Coronary artery (tissue), 2 donors: Measurements from ENCODE around the gene OR10A6.

Source experiments
- DNase-seq: peaks from one replicate; pipeline ENCODE4 v3.0.0-alpha.2; 2017; ENCODE audit warnings: low spot score
- H3K27ac ChIP-seq, 2 donors: fragments of 200-600 bp; sonication (generic); one replicate each; pipeline ENCODE4 v1.5.1; 2016 to 2019
- H3K4me3 ChIP-seq: fragments of 200-600 bp; sonication (generic); 2 replicates; pipeline ENCODE4 v1.5.1; 2016; ENCODE audit warnings: mild to moderate bottlenecking, moderate library complexity
- TF ChIP-seq, protein P1 (sequence below): fragments of 200-600 bp; sonication (generic); IDR thresholded peaks from one replicate; pipeline ENCODE4 v1.5.1; 2019; ENCODE audit warnings: antibody characterized with exemption

OR10A6 gene

DNA sequence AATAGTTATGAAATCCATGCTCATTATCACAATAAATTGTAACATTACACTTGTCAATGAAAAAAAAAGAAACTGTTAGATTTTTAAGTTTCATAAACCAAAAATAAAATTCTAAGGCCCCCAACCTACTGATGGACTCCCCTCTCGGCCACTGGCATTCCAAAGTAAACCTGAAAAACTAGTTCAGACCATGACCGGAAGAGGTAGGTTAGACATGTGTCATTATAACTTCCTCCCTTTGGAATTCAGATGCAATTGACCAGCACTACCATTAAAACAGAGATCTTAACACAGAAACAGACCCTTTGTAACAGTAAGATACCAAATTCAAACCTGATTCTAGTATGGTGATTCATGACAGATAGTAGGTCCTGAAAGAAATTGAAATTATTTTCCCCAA lies 12.9 kb downstream of the OR10A6 start:
- no peak overlapping the region for H3K4me3 ChIP-seq
- TF ChIP-seq, protein P1, sequence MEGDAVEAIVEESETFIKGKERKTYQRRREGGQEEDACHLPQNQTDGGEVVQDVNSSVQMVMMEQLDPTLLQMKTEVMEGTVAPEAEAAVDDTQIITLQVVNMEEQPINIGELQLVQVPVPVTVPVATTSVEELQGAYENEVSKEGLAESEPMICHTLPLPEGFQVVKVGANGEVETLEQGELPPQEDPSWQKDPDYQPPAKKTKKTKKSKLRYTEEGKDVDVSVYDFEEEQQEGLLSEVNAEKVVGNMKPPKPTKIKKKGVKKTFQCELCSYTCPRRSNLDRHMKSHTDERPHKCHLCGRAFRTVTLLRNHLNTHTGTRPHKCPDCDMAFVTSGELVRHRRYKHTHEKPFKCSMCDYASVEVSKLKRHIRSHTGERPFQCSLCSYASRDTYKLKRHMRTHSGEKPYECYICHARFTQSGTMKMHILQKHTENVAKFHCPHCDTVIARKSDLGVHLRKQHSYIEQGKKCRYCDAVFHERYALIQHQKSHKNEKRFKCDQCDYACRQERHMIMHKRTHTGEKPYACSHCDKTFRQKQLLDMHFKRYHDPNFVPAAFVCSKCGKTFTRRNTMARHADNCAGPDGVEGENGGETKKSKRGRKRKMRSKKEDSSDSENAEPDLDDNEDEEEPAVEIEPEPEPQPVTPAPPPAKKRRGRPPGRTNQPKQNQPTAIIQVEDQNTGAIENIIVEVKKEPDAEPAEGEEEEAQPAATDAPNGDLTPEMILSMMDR: no peak
- H3K27ac ChIP-seq: no peak overlapping the region
- DNase-seq: no peak

GRCh38 chr11:7911011-7911410 lies 20.1 kb downstream of the OR10A6 start:
- TF ChIP-seq, protein P1: no peak
- no peak overlapping the region for H3K27ac ChIP-seq

DNA sequence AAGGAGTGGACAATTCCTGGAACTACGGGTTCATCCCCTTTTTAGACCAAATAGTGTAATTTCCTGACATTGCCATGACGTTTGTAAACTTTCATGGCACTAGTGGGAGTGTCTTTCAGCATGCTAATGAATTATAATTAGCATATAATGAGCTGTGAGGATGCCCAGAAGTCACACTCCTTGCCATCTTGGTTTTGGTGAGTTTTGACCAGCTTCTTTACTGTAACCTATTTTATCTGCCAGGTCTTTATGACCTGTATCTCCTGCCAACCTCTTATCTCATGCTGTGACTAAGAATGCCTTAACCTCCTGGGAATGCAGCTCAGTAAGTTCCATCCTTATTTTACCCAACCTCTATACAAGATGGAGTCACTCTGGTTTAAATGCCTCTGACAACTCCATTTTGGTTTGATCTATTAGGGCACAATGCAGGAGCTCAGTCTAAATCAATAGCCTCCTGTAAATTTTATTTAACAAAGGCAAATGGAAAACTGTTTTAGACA lies 20.7 kb downstream of the OR10A6 start:
- H3K4me3 ChIP-seq: no peak overlapping the region
- no peak overlapping the region for H3K27ac ChIP-seq
- no peak for DNase-seq
- TF ChIP-seq, protein P1: no peak

More at GRCh38 chr11:7911011-7911410, 20.1 kb downstream of the OR10A6 start:
- no peak overlapping the region for H3K4me3 ChIP-seq
- DNase-seq: no peak

GRCh38 chr11:7909585-7910285 lies 21.3 kb downstream of the OR10A6 start:
- no peak overlapping the region for H3K27ac ChIP-seq
- no peak for DNase-seq
- no peak overlapping the region for H3K4me3 ChIP-seq
- TF ChIP-seq, protein P1: no peak

DNA sequence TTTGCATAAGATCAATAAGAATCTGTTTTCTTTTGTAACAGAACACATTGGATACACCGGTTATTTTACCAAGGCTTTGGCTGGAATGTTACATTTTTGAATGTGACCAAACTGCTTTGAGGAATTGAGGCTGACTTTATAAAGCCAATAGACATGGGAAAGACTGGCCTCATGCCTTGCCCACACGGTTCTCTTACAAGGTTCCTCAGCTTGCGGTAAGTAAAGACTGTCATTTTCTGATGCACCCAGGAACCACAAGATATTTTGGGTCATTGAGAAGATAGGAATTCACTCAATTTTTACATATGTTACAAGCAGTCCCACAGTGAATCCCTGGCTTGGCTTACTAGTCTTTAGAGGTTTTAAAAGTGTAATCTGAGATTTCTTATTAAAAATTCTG lies 23.9 kb downstream of the OR10A6 start:
- TF ChIP-seq, protein P1: no peak
- H3K4me3 ChIP-seq: no peak overlapping the region
- no peak overlapping the region for H3K27ac ChIP-seq
- DNase-seq: no peak

GRCh38 chr11:7906481-7906880 lies 24.6 kb downstream of the OR10A6 start:
- TF ChIP-seq, protein P1: no peak
- H3K4me3 ChIP-seq: no peak overlapping the region
- DNase-seq: no peak
- no peak overlapping the region for H3K27ac ChIP-seq

- no peak for DNase-seq
- Histone ChIP-seq H3K4me3 (no peak overlapping the region), H3K27ac (no peak overlapping the region)
- TF ChIP-seq, protein P1: no peak
These were observed 25.1 kb downstream of the OR10A6 start for GRCh38 chr11:7905961-7906429.
